Hematopoietic multipotent progenitor cell (in vitro differentiated cells): ENCODE measurements around the gene USP28. TPM values are rescaled to one million over a fixed set of nuclear protein-coding genes. Genes with fewer than 3 reads are reported as not detected.
A peak's percentile ranks its signal among the peaks of the same experiment; 100 is the strongest.
"Not testable (repeated sequence)": the region's sequence is repeated elsewhere in the genome, so short reads cannot be mapped to it uniquely, and the experiment has no call there.

Experiments
- DNase-seq, 3 donors: peaks; one replicate each; pipeline ENCODE4 v3.0.0-alpha.2; 2011 to 2015; ENCODE audit warnings: low read depth in 2 of 3, low spot score in 2 of 3
- small RNA-seq: library from RNA; depleted of rRNA; stranded (forward); fragments of <200 nt; gene quantifications from one replicate; pipeline ENCODE3, GENCODE V24; 2012
- total RNA-seq: library from RNA; depleted of rRNA; stranded (reverse); fragments of >200 nt; gene quantifications from one replicate; pipeline ENCODE4 v1.2.3, GENCODE V29; 2012

USP28 gene
- total RNA-seq, 1 donor = 5.9 TPM

GRCh38 chr11:113779496-113779895 is 95.9 kb downstream of the USP28 start, which contains the start of gene CLDN25:
CLDN25 (plus strand) TSS chr11:113779796; CDS start chr11:113779796, 0 bp downstream.
- DNase-seq = no peak

GRCh38 chr11:113778111-113778910 is 97.1 kb downstream of the USP28 start:
- DNase-seq = peak in 2 of 3 donors; percentile 19 to 22

- DNase-seq = no peak
Measured at GRCh38 chr11:113774174-113774503, 101.2 kb downstream of the USP28 start.

DNA sequence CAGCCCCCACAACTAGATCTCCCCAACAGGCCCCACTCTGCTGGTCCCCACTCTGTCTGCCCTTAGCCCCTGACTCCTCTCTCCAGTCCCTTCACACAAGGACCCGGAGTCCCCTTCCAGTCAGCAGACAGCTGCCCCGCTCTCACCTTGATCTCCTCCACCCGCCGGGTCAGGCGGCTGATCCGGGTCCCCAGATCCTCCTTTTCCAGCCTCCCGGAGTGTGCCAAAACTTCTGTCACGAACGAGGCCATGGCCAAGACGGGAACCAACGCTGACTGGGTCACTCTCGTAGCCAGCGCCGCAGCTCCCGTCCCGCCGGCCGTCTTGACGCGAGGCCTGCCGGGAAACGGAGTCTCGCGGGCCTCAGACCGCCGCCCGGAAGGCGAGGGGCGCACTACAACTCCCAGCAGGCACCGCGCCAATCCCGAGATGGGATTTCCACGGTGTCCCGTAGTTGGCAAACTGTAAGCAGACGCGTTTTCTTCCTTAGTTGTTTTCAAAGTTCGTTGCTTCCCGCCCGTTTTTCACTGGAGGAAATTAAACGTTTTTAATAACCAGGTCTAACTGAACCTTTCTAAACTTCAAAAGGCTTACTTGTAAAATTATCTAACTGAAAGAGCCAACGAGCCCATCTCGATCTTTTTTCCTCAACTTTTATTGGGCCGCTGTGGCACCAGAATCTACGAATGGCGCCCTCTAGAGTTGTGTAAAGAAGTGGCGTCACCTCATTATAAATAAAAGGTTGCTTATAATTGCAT is 101.8 kb downstream of the USP28 start, which contains the start of gene ZW10:
Gene ZW10 (minus strand): TSS at position 277 of the 758 bp plus-strand sequence. CDS start 26 bp downstream, at position 251.
- DNase-seq = peak; percentile 85 to 97 (median 96)

- DNase-seq = no peak
Measured at GRCh38 chr11:113773092-113773415, 102.3 kb downstream of the USP28 start.

DNA sequence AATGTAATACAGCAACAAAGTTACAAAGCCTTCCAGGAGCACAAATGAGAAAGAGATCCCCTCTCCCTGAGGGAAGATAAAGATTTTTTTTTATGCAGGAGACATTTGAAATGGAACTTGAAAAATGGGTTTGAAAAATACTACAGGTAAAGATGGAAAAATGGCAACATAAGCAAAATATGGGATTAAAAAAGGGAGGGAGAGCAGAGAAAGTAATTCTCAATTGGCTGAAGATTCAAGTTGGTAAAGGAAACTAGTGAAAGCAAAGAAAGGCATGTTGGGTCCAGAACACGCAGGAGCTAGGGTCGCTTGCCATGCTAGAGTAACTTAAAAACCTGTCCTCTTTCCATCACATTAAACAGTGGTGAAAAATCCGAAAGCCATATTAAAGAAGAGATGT is 103.4 kb downstream of the USP28 start:
- no peak for DNase-seq

- peak in 1 of 3 donors; percentile 7 for DNase-seq
Measured at GRCh38 chr11:113764527-113765219, 110.7 kb downstream of the USP28 start.

DNA sequence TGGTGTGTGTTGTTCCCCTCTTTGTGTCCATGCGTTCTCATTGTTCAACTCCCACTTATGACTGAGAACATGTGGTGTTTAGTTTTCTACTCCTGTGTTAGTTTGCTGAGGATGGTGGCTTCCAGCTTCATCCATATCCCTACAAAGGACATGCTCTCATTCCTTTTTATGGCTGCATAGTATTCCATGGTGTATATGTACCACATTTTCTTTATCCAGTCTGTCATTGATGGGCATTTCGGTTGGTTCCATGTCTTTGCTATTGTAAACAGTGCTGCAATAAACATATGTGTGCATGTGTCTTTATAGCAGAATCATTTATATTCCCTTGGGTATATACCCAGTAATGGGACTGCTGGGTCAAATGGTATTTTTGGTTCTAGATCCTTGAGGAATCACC is 112.3 kb downstream of the USP28 start:
- DNase-seq = not testable (repeated sequence)

DNA sequence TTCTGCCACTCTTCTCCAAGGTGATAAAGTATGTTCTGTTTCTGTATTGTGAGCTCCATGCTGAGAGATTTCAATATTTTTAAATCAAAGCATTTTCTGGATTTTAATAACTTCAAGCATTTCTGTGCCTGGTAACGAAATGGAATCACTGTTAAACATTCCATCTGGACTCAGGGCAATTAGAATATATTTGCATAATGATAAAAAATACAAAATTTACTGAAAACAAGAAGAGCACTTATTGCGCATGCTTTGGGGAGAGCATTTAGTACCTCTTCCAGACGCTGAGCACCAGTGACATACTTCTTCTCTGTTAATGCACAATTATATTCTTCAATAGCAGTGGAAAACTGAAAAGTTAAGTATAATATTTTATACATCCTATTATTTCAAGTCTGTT is 115.1 kb downstream of the USP28 start:
- no peak for DNase-seq

DNA sequence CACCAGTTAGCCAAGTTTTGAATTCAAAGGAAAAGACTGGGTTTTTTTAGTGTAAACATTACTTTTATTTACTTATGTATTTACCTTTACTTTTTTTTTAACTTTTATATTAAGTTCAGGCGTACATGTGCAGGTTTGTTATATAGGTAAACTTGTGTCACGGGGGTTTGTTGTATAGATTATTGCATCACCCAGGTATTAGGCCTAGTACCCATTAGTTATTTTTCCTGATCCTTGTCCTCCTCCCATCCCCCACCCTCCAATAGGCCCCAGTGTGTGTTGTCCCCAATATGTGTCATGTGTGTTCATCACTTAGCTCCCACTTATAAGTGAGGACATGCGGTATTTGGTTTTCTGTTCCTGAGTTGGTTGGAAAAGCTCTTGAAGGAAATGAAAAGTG is 122.4 kb downstream of the USP28 start:
- no peak for DNase-seq

Small RNAs within 50 kb of the gene (small RNA-seq; reads per million reads assigned to genes)
- gene LRRC37A13P = not detected
- not detected for gene RNU6-1107P
- not detected for gene RPS29P19

Other genes starting within 250 kb of the USP28 start
- gene TMPRSS5, start 169.3 kb downstream of the USP28 start, total RNA-seq = 0.27 TPM
- 9.4 TPM for gene ZW10, start 101.9 kb downstream of the USP28 start, total RNA-seq
- gene CLDN25, start 95.8 kb downstream of the USP28 start, total RNA-seq = not detected
- gene HTR3B, start 29.2 kb upstream of the USP28 start, total RNA-seq = not detected
- gene HTR3A, start 99.5 kb upstream of the USP28 start, total RNA-seq = under 0.01 TPM
- 91.6 TPM for gene ZBTB16, start 184.1 kb upstream of the USP28 start, total RNA-seq